ENCODE measurements around the gene ZBTB7C. TPM values are rescaled to one million over a fixed set of nuclear protein-coding genes. Genes with fewer than 3 reads are reported as not detected.

ZBTB7C gene
- total and polyA plus RNA-seq, 3 experiments from 2014 or later = 0.13 TPM; not detected in 2

GRCh38 chr18:48375150-48375800, 33.9 kb downstream of the ZBTB7C start:
- Histone ChIP-seq H3K36me3 (ENCODE audit: insufficient read depth, low read length) (no peaks in the 10 kb centered on the region), H3K27ac (ENCODE audit: low read depth, low read length) (no peak overlapping the region), H3K9me3 (ENCODE audit: low read length) (no peaks in the 10 kb centered on the region), H3K27me3 (ENCODE audit: insufficient read depth, low read length, poor library complexity, severe bottlenecking) (no peaks in the 10 kb centered on the region), H3K4me1 (ENCODE audit: insufficient read depth, low read length) (no peaks in the 10 kb centered on the region), H3K4me3 (ENCODE audit: low read length) (no peak overlapping the region)
- Mint-ChIP-seq H3K4me3 (no peak overlapping the region), H3K4me1 (no peaks in the 10 kb centered on the region), H3K27ac (no peak overlapping the region), H3K27me3 (peaks cover 15 to 22% of the 10 kb centered on the region in 2 donors), H3K36me3 (no peaks in the 10 kb centered on the region), H3K9me3 (peaks cover 0 to 2% (median 0%) of the 10 kb centered on the region in 5 donors)
- CTCF ChIA-PET = no interaction called here
- DNase-seq = no peak
- POLR2A ChIA-PET = no interaction called here

GRCh38 chr18:48374423-48375149, 34.6 kb downstream of the ZBTB7C start:
- no peak overlapping the region for H3K4me3 ChIP-seq (ENCODE audit: low read length)
- no peak for DNase-seq
- Mint-ChIP-seq H3K27ac (no peak overlapping the region), H3K4me1 (no peaks in the 10 kb centered on the region), H3K9me3 (peaks cover 0 to 2% (median 0%) of the 10 kb centered on the region in 5 donors), H3K4me3 (no peak overlapping the region), H3K36me3 (no peaks in the 10 kb centered on the region), H3K27me3 (peaks cover 14 to 19% of the 10 kb centered on the region in 2 donors)
- CTCF ChIA-PET = no interaction called here
- peaks cover 4% of the 10 kb centered on the region for H3K9me3 ChIP-seq (ENCODE audit: low read length)
- H3K36me3 ChIP-seq (ENCODE audit: insufficient read depth, low read length) = no peaks in the 10 kb centered on the region
- H3K4me1 ChIP-seq (ENCODE audit: insufficient read depth, low read length) = no peaks in the 10 kb centered on the region
- H3K27me3 ChIP-seq (ENCODE audit: insufficient read depth, low read length, poor library complexity, severe bottlenecking) = no peaks in the 10 kb centered on the region
- no peak overlapping the region for H3K27ac ChIP-seq (ENCODE audit: low read depth, low read length)
- POLR2A ChIA-PET = no interaction called here

- CTCF ChIA-PET = no interaction called here
- no peaks in the 10 kb centered on the region for H3K4me1 Mint-ChIP-seq
These were observed 37.2 kb downstream of the ZBTB7C start for GRCh38 chr18:48371854-48372602.

GRCh38 chr18:48367557-48367956, 41.6 kb downstream of the ZBTB7C start:
- Histone ChIP-seq H3K4me1 (ENCODE audit: insufficient read depth, low read length) (no peaks in the 10 kb centered on the region), H3K4me3 (ENCODE audit: low read length) (no peak overlapping the region), H3K27ac (ENCODE audit: low read depth, low read length) (no peak overlapping the region), H3K9me3 (ENCODE audit: low read length) (peaks cover 5% of the 10 kb centered on the region), H3K27me3 (ENCODE audit: insufficient read depth, low read length, poor library complexity, severe bottlenecking) (no peaks in the 10 kb centered on the region), H3K36me3 (ENCODE audit: insufficient read depth, low read length) (no peaks in the 10 kb centered on the region)
- ChIA-PET POLR2A (no interaction called here), CTCF (no interaction called here)
- no peak overlapping the region for H3K27ac Mint-ChIP-seq
- H3K36me3 Mint-ChIP-seq = peaks cover 0 to 10% (median 0%) of the 10 kb centered on the region in 3 donors
- no peak for DNase-seq
- no peaks in the 10 kb centered on the region for H3K4me1 Mint-ChIP-seq
- H3K9me3 Mint-ChIP-seq = peaks cover 5 to 15% (median 11%) of the 10 kb centered on the region in 5 donors
- H3K27me3 Mint-ChIP-seq = peaks cover 9 to 20% of the 10 kb centered on the region in 2 donors
- no peak overlapping the region for H3K4me3 Mint-ChIP-seq

More at GRCh38 chr18:48371854-48372602, 37.2 kb downstream of the ZBTB7C start:
- H3K27ac Mint-ChIP-seq = no peak overlapping the region
- H3K27me3 ChIP-seq (ENCODE audit: insufficient read depth, low read length, poor library complexity, severe bottlenecking) = no peaks in the 10 kb centered on the region
- peaks cover 0 to 4% (median 0%) of the 10 kb centered on the region in 5 donors for H3K9me3 Mint-ChIP-seq
- DNase-seq = no peak
- H3K4me3 Mint-ChIP-seq = no peak overlapping the region
- no peak overlapping the region for H3K27ac ChIP-seq (ENCODE audit: low read depth, low read length)
- no peak overlapping the region for H3K4me3 ChIP-seq (ENCODE audit: low read length)
- H3K4me1 ChIP-seq (ENCODE audit: insufficient read depth, low read length) = no peaks in the 10 kb centered on the region
- no peaks in the 10 kb centered on the region for H3K36me3 Mint-ChIP-seq
- peaks cover 5% of the 10 kb centered on the region for H3K9me3 ChIP-seq (ENCODE audit: low read length)
- POLR2A ChIA-PET = no interaction called here
- H3K36me3 ChIP-seq (ENCODE audit: insufficient read depth, low read length) = no peaks in the 10 kb centered on the region
- H3K27me3 Mint-ChIP-seq = peaks cover 12 to 13% of the 10 kb centered on the region in 2 donors

GRCh38 chr18:48365965-48366364, 43.2 kb downstream of the ZBTB7C start:
- H3K4me3 Mint-ChIP-seq = no peak overlapping the region

GRCh38 chr18:48364146-48364545, 45.0 kb downstream of the ZBTB7C start:
- Histone ChIP-seq H3K9me3 (ENCODE audit: low read length) (no peaks in the 10 kb centered on the region), H3K4me3 (ENCODE audit: low read length) (no peak overlapping the region), H3K4me1 (ENCODE audit: insufficient read depth, low read length) (no peaks in the 10 kb centered on the region), H3K27ac (ENCODE audit: low read depth, low read length) (no peak overlapping the region), H3K27me3 (ENCODE audit: insufficient read depth, low read length, poor library complexity, severe bottlenecking) (no peaks in the 10 kb centered on the region), H3K36me3 (ENCODE audit: insufficient read depth, low read length) (no peaks in the 10 kb centered on the region)
- Mint-ChIP-seq H3K27ac (no peak overlapping the region), H3K27me3 (peaks cover 16 to 38% of the 10 kb centered on the region in 2 donors), H3K4me3 (no peak overlapping the region), H3K9me3 (peaks cover 5 to 13% (median 11%) of the 10 kb centered on the region in 5 donors), H3K4me1 (no peaks in the 10 kb centered on the region), H3K36me3 (peaks cover 0 to 10% (median 0%) of the 10 kb centered on the region in 3 donors)
- ChIA-PET POLR2A (no interaction called here), CTCF (no interaction called here)
- DNase-seq = no peak

More at GRCh38 chr18:48365965-48366364, 43.2 kb downstream of the ZBTB7C start:
- no peaks in the 10 kb centered on the region for H3K36me3 ChIP-seq (ENCODE audit: insufficient read depth, low read length)
- H3K4me3 ChIP-seq (ENCODE audit: low read length) = no peak overlapping the region
- POLR2A ChIA-PET = no interaction called here
- Mint-ChIP-seq H3K27me3 (peaks cover 11 to 27% of the 10 kb centered on the region in 2 donors), H3K4me1 (no peaks in the 10 kb centered on the region), H3K27ac (no peak overlapping the region), H3K9me3 (peaks cover 5 to 15% (median 11%) of the 10 kb centered on the region in 5 donors), H3K36me3 (peaks cover 0 to 10% (median 0%) of the 10 kb centered on the region in 3 donors)
- no peaks in the 10 kb centered on the region for H3K27me3 ChIP-seq (ENCODE audit: insufficient read depth, low read length, poor library complexity, severe bottlenecking)
- CTCF ChIA-PET = no interaction called here
- no peak for DNase-seq
- H3K27ac ChIP-seq (ENCODE audit: low read depth, low read length) = no peak overlapping the region
- H3K9me3 ChIP-seq (ENCODE audit: low read length) = peaks cover 5% of the 10 kb centered on the region
- H3K4me1 ChIP-seq (ENCODE audit: insufficient read depth, low read length) = no peaks in the 10 kb centered on the region

- Histone ChIP-seq H3K27me3 (ENCODE audit: insufficient read depth, low read length, poor library complexity, severe bottlenecking) (no peaks in the 10 kb centered on the region), H3K36me3 (ENCODE audit: insufficient read depth, low read length) (no peaks in the 10 kb centered on the region), H3K9me3 (ENCODE audit: low read length) (no peaks in the 10 kb centered on the region), H3K4me1 (ENCODE audit: insufficient read depth, low read length) (no peaks in the 10 kb centered on the region), H3K4me3 (ENCODE audit: low read length) (no peak overlapping the region), H3K27ac (ENCODE audit: low read depth, low read length) (no peak overlapping the region)
- peaks cover 0 to 10% (median 0%) of the 10 kb centered on the region in 3 donors for H3K36me3 Mint-ChIP-seq
- H3K4me3 Mint-ChIP-seq = no peak overlapping the region
- DNase-seq = no peak
- H3K9me3 Mint-ChIP-seq = peaks cover 5 to 13% (median 11%) of the 10 kb centered on the region in 5 donors
- CTCF ChIA-PET = no interaction called here
- POLR2A ChIA-PET = no interaction called here
- H3K27me3 Mint-ChIP-seq = peaks cover 16 to 38% of the 10 kb centered on the region in 2 donors
- no peak overlapping the region for H3K27ac Mint-ChIP-seq
- no peaks in the 10 kb centered on the region for H3K4me1 Mint-ChIP-seq
These were observed 46.0 kb downstream of the ZBTB7C start for GRCh38 chr18:48363175-48363574.

GRCh38 chr18:48361801-48362200, 47.4 kb downstream of the ZBTB7C start:
- H3K27me3 ChIP-seq (ENCODE audit: insufficient read depth, low read length, poor library complexity, severe bottlenecking) = no peaks in the 10 kb centered on the region
- ChIA-PET CTCF (no interaction called here), POLR2A (no interaction called here)
- no peak for DNase-seq
- H3K27me3 Mint-ChIP-seq = peaks cover 16 to 42% of the 10 kb centered on the region in 2 donors
- peaks cover 0 to 10% (median 0%) of the 10 kb centered on the region in 3 donors for H3K36me3 Mint-ChIP-seq
- no peak overlapping the region for H3K4me3 Mint-ChIP-seq
- H3K9me3 Mint-ChIP-seq = peaks cover 5 to 13% (median 11%) of the 10 kb centered on the region in 5 donors
- H3K36me3 ChIP-seq (ENCODE audit: insufficient read depth, low read length) = no peaks in the 10 kb centered on the region
- no peaks in the 10 kb centered on the region for H3K9me3 ChIP-seq (ENCODE audit: low read length)
- no peak overlapping the region for H3K4me3 ChIP-seq (ENCODE audit: low read length)
- H3K27ac ChIP-seq (ENCODE audit: low read depth, low read length) = no peak overlapping the region
- H3K4me1 ChIP-seq (ENCODE audit: insufficient read depth, low read length) = no peaks in the 10 kb centered on the region
- H3K27ac Mint-ChIP-seq = no peak overlapping the region
- H3K4me1 Mint-ChIP-seq = no peaks in the 10 kb centered on the region
